Left kidney (tissue), 2 donors: ENCODE data around the gene ADCY10. TPM values are rescaled to one million over a fixed set of nuclear protein-coding genes. Genes with fewer than 3 reads are reported as not detected.

Experiments used
- DNase-seq: peaks from one replicate; pipeline ENCODE4 v3.0.0-alpha.2; 2013
- polyA plus RNA-seq: library from polyadenylated mRNA; unstranded; fragments of 120-200 nt; gene quantifications from one replicate; pipeline ENCODE4 v1.2.1, GENCODE V29; 2013; ENCODE audit not compliant: insufficient read length

The ADCY10 gene
- polyA plus RNA-seq, 1 donor = 0.83 TPM

DNA sequence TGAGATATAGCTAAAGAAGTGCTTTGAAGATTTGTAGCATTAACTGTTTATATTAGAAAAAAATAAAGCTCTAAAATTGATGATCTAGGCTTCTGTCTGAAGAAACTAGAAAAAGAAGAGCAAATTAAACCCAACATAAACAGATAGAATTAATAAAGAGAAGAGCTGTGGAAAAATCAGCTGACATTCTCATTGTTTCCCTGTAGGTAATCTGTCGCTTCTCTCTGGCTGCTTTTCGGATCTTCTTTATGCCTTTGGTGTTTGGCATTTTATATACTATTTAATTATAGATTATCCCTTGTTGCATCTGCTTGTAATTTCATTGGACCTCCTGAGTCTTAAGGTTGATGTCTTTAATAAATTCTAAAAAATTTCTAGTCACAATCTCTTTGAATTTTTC is 132.4 kb downstream of the ADCY10 start:
- DNase-seq = no peak

DNA sequence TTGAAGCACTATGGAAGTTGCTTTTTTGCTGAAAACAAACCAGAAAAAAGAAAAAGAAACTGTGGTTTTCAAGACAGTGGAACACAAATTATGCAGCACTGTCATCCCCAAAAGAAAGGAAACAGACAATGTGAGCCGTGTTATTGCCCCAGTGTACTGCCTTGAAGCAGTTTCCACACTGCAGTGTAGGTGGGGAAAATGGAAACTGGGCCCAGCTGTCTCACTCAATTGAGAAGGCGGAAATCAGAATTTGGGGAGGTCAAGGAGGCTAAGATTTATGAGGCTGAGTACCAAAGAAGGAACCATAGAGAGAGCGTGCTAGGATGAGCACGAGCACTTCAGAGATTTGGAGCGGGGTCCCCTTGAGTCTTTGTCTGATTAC is 136.7 kb downstream of the ADCY10 start:
- no peak for DNase-seq

DNA sequence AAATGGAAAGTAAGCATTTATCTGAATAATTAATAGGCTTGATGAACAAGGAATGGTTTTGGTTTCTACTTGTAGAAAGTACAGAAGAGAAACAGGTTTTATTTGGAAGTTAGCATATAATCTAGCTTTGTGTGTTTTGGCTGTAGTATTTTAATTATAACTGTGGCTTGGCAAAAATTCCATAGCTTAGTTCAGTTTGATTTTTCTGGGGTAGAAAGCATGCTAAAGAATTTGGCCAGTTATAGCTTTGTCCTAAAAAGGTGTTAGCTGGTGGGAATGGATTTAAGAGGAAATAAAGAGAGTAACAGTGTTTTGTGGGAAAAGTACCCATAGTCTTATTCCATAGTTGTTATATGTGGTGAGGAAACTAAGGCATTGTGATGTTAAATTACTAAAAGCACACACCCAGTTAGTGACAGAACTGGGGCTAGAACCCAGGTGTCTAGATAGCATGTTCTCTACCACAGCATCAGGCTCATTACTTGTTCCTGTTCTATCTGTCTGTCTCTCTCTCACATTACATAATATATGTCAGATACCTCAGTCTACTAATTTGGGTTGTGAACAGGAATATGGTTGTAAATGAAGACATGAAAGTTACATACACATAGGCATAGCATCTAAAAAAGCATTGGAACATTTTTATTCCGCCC is 137.2 kb downstream of the ADCY10 start:
- no peak for DNase-seq

DNA sequence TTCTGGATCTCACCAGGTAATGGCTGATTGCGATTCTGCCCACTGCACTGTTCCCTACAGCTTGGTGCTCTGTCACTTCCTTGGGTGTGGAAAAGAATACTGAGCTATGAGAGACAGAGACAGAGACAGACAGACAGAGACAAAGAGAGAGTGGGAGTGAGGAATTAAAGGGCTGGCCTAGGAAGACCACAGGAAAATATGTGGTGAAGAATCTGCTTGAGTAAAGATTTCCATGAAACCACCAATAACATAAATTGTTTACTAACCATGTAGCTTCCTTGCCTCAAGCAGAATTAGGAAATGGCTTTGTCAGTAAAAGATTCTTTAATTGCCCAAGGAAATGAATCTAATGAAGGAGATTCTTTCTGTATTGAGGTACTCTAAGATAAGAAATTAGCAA is 137.8 kb downstream of the ADCY10 start:
- DNase-seq = no peak

DNA sequence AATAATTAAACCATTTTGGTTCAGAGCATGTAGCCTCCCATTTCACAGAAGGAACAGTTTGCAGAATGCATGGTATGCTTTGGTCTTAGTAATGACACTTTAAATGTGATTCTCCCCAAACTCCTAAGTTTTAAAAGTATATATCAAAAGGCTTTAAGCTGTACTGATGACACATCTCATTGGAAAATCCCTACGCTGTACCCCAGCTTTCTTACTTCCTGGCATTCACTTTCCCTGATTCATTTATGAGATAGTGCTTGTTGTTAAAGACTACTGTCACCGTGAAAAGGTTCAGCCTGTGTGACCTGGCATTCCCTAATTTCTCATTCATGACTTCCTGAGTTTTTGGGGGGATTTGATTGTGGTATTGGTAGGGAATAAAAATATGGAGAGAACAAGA is 138.8 kb downstream of the ADCY10 start:
- DNase-seq = no peak

DNA sequence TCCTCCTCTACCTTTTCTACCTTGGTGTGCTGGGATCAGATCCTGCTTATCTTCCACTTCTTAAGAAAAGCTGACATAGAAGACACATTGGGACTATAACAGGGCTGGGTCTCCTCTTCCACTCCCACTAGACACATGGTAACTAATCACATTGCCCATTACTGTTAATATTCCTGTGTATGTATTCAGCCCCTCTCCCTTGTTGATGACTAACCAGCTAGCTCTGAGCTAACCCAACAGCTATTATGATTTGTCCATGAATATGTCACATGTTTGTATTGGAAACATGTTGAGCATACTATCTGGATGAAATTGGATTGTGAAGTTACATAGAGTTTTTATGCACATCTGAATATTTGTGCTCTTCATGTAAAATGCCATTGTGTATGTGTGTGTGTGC is 139.2 kb downstream of the ADCY10 start:
- DNase-seq = no peak

DNA sequence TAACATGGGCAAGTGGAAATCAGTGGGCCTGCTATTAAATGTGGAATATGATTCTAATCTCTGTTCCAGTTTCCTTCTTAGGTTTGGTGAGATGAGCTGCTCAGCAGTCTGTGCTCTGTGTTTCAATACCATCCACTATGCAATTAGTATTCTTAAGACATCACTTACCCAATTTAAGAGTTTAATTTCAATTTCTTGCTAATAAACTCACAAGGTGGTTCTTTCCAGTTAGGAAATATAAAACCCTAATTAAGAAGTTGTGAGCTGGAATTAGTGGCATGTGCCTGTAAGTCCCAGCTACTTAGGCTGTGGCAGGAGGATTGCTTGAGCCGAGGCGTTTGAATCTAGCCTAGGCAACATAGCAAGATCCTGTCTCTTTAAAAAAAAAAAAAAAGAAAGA is 140.4 kb downstream of the ADCY10 start:
- no peak for DNase-seq

DNA sequence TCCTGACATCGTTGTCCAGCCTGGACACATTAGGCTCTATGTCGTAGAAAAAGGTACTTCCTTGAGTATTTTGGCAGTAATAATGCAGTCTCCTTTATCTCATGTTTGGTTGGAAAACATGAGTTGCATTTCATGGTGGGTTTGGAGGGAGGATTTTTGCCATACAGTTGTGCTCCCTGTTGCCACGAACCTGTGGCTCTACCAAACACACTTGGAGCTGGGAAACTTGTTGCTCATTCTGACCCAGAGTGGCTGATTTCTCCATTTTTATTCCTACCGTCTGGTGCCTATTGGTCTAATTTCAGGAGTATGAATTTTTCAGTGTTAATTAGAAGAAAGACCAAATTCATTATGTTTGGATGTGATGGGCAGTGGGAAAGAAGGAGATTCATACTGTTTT is 141.5 kb downstream of the ADCY10 start:
- DNase-seq = no peak

DNA sequence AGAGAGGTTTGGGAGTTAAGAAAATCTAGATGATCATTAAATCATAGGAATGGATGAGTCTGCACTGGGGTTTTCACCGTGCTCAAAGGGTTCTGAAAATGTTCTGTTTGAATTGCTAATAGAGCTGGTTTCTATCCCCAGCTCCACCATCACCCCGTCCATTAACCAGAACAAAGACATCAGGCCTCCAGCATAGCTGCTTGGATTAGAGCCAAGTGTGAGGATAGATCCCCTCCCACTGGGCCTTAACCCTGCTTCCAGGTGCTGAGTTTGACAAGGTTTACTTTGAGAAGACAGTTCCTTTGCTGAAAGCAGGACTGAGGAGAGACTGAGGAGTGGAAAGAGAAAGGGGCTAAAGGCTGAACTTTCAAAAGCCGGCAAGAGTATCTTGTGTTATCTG is 143.8 kb downstream of the ADCY10 start:
- DNase-seq = no peak

DNA sequence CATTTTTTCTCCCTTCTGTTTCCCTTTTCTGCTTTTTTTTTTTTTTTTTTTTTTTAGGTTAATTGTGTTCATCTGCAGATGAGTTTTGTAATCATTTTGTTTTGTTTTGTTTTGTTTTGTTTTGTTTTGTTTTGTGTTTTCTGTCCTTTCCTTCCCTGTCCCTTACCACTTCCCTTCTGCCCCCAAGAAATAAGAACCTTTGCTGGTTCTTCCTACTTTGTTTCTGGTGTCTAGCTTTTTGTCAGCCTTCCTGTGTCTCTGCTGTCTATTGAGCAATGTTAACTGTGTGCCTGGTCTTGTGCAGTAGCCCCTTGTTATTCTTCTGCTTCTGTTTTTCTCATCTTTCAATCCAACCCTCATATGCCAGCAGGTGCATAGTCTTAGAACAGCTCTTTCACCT is 146.2 kb downstream of the ADCY10 start:
- no peak for DNase-seq

DNA sequence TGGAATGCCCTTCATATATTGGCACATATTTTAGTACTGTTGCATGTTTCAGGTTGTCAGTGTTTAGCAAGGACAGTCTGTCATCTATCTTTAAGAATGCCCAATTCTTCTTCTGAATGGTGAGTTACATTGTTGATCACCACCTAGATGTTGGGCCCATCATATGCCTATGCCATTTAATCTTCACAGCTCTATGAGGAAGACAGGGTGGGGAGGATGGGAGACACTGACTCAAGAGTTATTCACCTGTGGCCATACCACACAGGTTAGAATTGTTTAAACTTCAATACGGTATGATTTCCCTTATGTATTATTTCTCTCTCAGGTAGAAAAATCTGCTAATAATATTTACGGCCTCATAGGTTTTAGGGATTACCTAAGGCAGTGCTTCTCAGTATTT is 147.4 kb downstream of the ADCY10 start:
- DNase-seq = no peak

DNA sequence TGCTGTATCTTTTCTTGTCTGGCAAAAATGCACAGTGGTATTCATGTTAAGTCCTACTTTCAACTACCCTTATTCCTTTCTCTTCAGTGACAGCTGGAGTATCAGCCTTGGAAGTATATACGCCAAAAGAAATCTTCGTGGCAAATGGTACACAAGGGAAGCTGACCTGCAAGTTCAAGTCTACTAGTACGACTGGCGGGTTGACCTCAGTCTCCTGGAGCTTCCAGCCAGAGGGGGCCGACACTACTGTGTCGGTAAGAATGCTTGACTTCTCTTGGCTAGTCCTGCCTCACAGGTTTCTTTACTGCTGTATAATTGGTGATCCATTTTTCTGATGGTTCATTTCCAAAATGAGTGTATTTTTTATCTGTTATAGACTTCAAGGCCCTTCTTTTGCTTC is 148.4 kb downstream of the ADCY10 start:
- DNase-seq = no peak

DNA sequence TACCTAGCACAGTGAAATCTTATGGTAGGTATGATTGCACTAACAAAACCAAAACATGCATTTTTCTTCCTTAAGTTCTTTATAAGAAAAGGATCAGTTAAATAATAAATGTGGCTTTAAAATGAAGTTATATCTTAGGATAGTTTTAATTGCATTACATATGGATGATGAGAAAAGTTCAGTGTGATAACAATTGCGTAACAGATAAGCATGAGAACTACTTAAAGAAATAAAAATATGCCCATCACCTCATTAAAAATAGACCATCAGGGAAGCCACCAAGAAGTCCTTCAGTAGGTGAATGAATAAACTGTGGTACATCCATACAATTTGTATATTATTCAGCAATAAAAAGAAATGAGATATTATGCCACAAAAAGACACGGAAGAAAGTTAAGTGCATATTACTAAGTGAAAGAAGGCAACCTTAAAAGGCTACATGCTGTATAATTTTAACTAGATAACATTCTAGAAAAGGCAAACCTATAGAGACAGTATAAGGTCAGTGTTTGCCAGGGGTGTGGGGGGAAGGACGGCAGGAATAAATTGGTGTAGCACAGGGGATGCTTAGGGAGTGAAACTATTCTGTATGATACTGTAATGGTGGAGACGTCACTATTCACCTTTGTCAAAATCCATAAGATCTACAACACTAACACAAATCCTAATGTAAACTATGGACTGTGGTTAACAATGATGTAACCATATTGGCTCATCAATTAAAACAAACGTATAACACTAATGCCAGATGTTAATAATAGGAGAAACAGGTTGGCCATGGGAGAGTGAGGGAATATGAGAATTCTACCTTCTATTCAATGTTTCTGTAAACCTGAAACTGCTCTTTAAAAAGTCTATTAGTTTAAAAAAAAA is 149.2 kb downstream of the ADCY10 start:
- no peak for DNase-seq

DNA sequence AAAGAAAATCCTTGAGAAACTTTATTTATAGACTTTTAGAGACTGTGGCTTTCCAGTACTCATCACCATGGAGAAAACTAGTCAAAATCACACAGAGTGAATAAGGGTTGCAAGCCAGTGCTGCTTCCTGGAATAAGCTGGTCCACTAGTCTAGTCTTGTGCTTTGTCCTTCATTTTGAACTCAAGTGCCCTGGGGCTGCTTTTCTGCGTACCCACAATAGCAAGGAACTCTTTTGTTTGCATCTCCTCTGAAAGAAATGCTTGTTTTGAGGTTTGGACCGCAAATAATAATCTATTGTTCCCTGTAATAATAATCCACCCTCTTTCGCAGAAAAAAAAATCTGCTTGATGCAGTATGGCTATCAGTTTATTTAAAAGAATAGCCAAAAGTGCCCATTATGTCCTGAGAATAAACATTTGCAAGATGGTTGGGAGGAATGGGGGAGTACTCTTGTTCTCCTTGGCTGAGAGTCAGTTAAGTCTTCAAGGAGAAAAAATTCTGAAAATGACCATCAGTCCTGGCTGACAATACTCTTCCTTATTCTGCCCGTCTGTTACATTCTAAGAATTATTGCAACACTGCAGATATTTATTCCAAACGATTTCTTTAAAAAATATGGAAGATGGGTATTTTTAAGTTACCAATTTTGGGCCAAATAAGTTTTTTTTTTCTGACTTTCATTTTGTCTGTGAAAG is 150.3 kb downstream of the ADCY10 start:
- no peak for DNase-seq

DNA sequence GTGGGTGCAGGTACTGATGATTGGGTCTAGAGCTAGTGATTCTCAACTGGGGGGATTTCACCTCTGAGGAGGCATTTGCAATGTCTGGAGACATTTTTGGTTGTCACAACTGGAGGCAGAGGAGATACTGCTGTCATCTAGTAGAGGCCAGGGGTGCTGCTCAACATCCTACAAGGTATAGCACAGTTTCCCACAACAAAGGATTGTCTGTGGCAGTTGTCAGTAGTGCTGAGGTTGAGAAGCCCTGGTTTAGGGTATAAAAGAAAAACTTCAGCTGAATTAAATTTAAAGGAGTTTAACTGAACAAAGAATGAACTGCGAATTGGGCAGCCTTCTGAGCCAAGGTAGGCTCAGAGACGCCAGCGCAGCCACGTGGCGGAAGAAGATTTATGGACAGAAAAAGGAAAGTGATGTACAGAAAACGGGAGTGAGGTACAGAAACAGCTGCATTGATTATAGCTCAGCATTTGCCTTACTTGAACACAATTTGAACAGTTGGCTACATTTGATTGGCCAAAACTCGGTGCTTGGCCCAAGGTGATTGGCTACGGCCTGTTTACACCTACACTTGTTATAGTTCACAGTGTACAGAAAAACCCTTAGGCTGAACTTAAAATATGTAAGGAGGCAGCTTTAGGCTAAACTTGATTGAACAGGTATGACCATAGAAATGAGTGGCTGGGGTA is 151.7 kb downstream of the ADCY10 start:
- no peak for DNase-seq

DNA sequence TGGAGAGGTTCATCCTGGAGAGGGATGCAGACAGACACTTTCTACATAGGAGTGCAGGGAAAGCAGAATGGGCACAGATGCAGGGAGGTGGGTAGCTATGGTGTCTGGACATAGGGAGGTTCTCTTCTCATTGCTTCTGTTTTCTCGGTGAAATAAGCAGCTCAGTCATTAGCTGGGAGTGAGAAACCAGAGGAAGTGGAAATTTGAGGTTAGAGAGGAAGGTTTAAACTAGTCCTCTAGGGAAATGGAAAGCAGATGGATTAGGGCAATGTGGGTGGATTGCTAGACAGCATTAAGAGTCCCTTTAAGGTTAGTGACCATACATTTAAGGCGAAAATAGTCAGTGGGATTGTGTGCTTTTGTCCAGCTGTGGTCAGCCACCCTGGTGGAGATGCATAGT is 152.5 kb downstream of the ADCY10 start:
- DNase-seq = no peak

Other genes with a start within 250 kb of the ADCY10 start
- gene MPZL1, start 192.2 kb downstream of the ADCY10 start, polyA plus RNA-seq = 137 TPM
- 85.3 TPM for gene DCAF6, start 22.5 kb upstream of the ADCY10 start, polyA plus RNA-seq
- 178 TPM for gene MPC2, start 22.9 kb upstream of the ADCY10 start, polyA plus RNA-seq
- gene GPR161, start 222.8 kb upstream of the ADCY10 start, polyA plus RNA-seq = 21.7 TPM